H9 (cell line): ENCODE results near the gene TARBP1. TPM values are rescaled to one million over a fixed set of nuclear protein-coding genes. Genes with fewer than 3 reads are reported as not detected.
A peak's percentile ranks its signal among the peaks of the same experiment; 100 is the strongest.

Experiments
- DNase-seq: peaks from one replicate; pipeline ENCODE4 v3.0.0-alpha.2; 2017
- H2AFZ ChIP-seq: one replicate; pipeline ENCODE4 v1.6.1; 2013; ENCODE audit warnings: mild to moderate bottlenecking, low read length, control low read depth, moderate library complexity
- H2AK5ac ChIP-seq: 2 replicates; pipeline ENCODE4 v1.6.1; 2013; ENCODE audit warnings: low read length, control low read depth, mixed read lengths; ENCODE audit not compliant: insufficient read length
- H2BK120ac ChIP-seq: one replicate; pipeline ENCODE4 v1.6.1; 2013; ENCODE audit warnings: low read depth, mild to moderate bottlenecking, low read length, control low read depth, inconsistent platforms; ENCODE audit not compliant: poor library complexity, severe bottlenecking
- H2BK12ac ChIP-seq: 2 replicates; pipeline ENCODE4 v1.6.1; 2013; ENCODE audit warnings: low read length, control low read depth, mixed read lengths, low read depth; ENCODE audit not compliant: insufficient read length
- H2BK15ac ChIP-seq: 2 replicates; pipeline ENCODE4 v1.6.1; 2013; ENCODE audit warnings: low read depth, low read length, control low read depth
- H2BK20ac ChIP-seq: one replicate; pipeline ENCODE4 v1.6.1; 2013; ENCODE audit warnings: low read depth, mild to moderate bottlenecking, low read length, control low read depth, inconsistent platforms; ENCODE audit not compliant: poor library complexity, severe bottlenecking
- H2BK5ac ChIP-seq: 2 replicates; pipeline ENCODE4 v1.6.1; 2013; ENCODE audit warnings: low read length, control low read depth, mixed read lengths; ENCODE audit not compliant: insufficient read length
- H3K14ac ChIP-seq: 2 replicates; pipeline ENCODE4 v1.6.1; 2013; ENCODE audit warnings: low read length, control low read depth; ENCODE audit not compliant: insufficient read depth
- H3K18ac ChIP-seq: 2 replicates; pipeline ENCODE4 v1.6.1; 2013; ENCODE audit warnings: low read depth, mild to moderate bottlenecking, mixed read lengths, low read length, control low read depth; ENCODE audit not compliant: insufficient read length
- H3K23ac ChIP-seq: 2 replicates; pipeline ENCODE4 v1.6.1; 2013; ENCODE audit warnings: low read length, control low read depth, mixed read lengths, low read depth; ENCODE audit not compliant: insufficient read length
- H3K23me2 ChIP-seq: 2 replicates; pipeline ENCODE4 v1.6.1; 2013; ENCODE audit warnings: low read depth, mild to moderate bottlenecking, mixed read lengths, low read length, control low read depth; ENCODE audit not compliant: insufficient read length, poor library complexity, severe bottlenecking
- H3K27ac ChIP-seq: 2 replicates; pipeline ENCODE4 v1.5.1; 2013; ENCODE audit warnings: low read length, control low read depth, mixed read lengths, low read depth; ENCODE audit not compliant: insufficient read length
- H3K27me3 ChIP-seq: 2 replicates; pipeline ENCODE4 v1.6.1; 2013; ENCODE audit warnings: low read length, control low read depth, inconsistent platforms; ENCODE audit not compliant: insufficient read depth
- H3K4ac ChIP-seq: 2 replicates; pipeline ENCODE4 v1.6.1; 2013; ENCODE audit warnings: low read depth, mild to moderate bottlenecking, control low read depth, inconsistent platforms, low read length, moderate library complexity
- H3K4me1 ChIP-seq: 2 replicates; pipeline ENCODE4 v1.6.1; 2013; ENCODE audit warnings: low read length, control low read depth, inconsistent platforms; ENCODE audit not compliant: insufficient read depth
- H3K4me2 ChIP-seq: 2 replicates; pipeline ENCODE4 v1.6.1; 2013; ENCODE audit warnings: low read length, control low read depth, mixed read lengths; ENCODE audit not compliant: insufficient read length, insufficient read depth
- H3K56ac ChIP-seq: 2 replicates; pipeline ENCODE4 v1.6.1; 2013; ENCODE audit warnings: low read depth, mild to moderate bottlenecking, mixed read lengths, low read length, control low read depth; ENCODE audit not compliant: insufficient read length
- H3K79me1 ChIP-seq: 2 replicates; pipeline ENCODE4 v1.6.1; 2013; ENCODE audit warnings: low read depth, mild to moderate bottlenecking, moderate library complexity, low read length, control low read depth, inconsistent platforms; ENCODE audit not compliant: insufficient read depth, poor library complexity, severe bottlenecking
- H3K79me2 ChIP-seq: 2 replicates; pipeline ENCODE4 v1.6.1; 2013; ENCODE audit warnings: low read length, control low read depth, inconsistent platforms; ENCODE audit not compliant: insufficient read depth
- H3K9ac ChIP-seq: 2 replicates; pipeline ENCODE4 v1.6.1; 2013; ENCODE audit warnings: low read length, control low read depth, mixed read lengths; ENCODE audit not compliant: insufficient read length; ENCODE audit errors: extremely low read depth
- H3K9me3 ChIP-seq: one replicate; pipeline ENCODE4 v1.6.1; 2013; ENCODE audit warnings: low read depth, low read length, inconsistent platforms; ENCODE audit not compliant: control insufficient read depth
- H3T11ph ChIP-seq: one replicate; pipeline ENCODE4 v1.6.1; 2013; ENCODE audit warnings: mild to moderate bottlenecking, low read length, control low read depth, inconsistent platforms
- H4K20me1 ChIP-seq: one replicate; pipeline ENCODE4 v1.6.1; 2013; ENCODE audit not compliant: control insufficient read depth, insufficient read length, insufficient read depth
- H4K5ac ChIP-seq: 2 replicates; pipeline ENCODE4 v1.6.1; 2013; ENCODE audit warnings: low read depth, mild to moderate bottlenecking, mixed read lengths, low read length, control low read depth; ENCODE audit not compliant: insufficient read length
- H4K8ac ChIP-seq: replicated peaks from 2 replicates; pipeline ENCODE4 v1.6.1; 2013; ENCODE audit warnings: low read length, control low read depth, mixed read lengths, low read depth; ENCODE audit not compliant: insufficient read length
- H4K91ac ChIP-seq: 2 replicates; pipeline ENCODE4 v1.6.1; 2013; ENCODE audit warnings: low read depth, mild to moderate bottlenecking, moderate library complexity, mixed read lengths, low read length, control low read depth; ENCODE audit not compliant: insufficient read length
- H3K27ac Mint-ChIP-seq, 3 experiments: 2 replicates in 2 of 3; 3 replicates in 1 of 3; pipeline ENCODE4 v1.8.0; 2020 to 2021; ENCODE audit warnings: mixed read lengths in 3 of 3, mild to moderate bottlenecking in 1 of 3, moderate library complexity in 1 of 3
- H3K27me3 Mint-ChIP-seq: 2 replicates; pipeline ENCODE4 v1.8.0; 2021; ENCODE audit warnings: low read depth, mild to moderate bottlenecking, moderate library complexity, mixed read lengths
- H3K36me3 Mint-ChIP-seq, 3 experiments: 2 replicates in 2 of 3; 3 replicates in 1 of 3; pipeline ENCODE4 v1.8.0; 2020 to 2021; ENCODE audit warnings: low read depth in 3 of 3, mixed read lengths in 3 of 3; ENCODE audit not compliant: insufficient read depth in 1 of 3
- H3K4me1 Mint-ChIP-seq, 2 experiments: 2 replicates each; pipeline ENCODE4 v1.8.0; 2020; ENCODE audit warnings: mixed read lengths in 2 of 2
- H3K4me3 Mint-ChIP-seq, 2 experiments: 2 replicates in 1 of 2; 3 replicates in 1 of 2; pipeline ENCODE4 v1.8.0; 2020 to 2021; ENCODE audit warnings: mild to moderate bottlenecking in 2 of 2, mixed read lengths in 2 of 2, moderate library complexity in 1 of 2
- H3K9me3 Mint-ChIP-seq, 2 experiments: 2 replicates in 1 of 2; 3 replicates in 1 of 2; pipeline ENCODE4 v1.8.0; 2020; ENCODE audit warnings: mild to moderate bottlenecking in 2 of 2, mixed read lengths in 2 of 2, moderate library complexity in 1 of 2
- CTCF ChIP-seq: fragments of 200-600 bp; sonication (generic); conservative IDR thresholded peaks from 3 replicates; pipeline ENCODE4 v1.8.0; 2021; ENCODE audit warnings: antibody characterized with exemption, mild to moderate bottlenecking
- WGBS: extraction: QIAGEN DNeasy Blood & Tissue Kit; methylation state at CpG from one replicate; pipeline ENCODE4 v1.1.7; 2013; ENCODE audit warnings: missing lambda C conversion rate, low lambda C conversion rate, mixed read lengths; ENCODE audit not compliant: insufficient read length; ENCODE audit errors: extremely low coverage; 5-methylcytosine and 5-hydroxymethylcytosine counted together
- total RNA-seq: library from RNA; stranded (reverse); gene quantifications from 2 replicates; pipeline ENCODE4 v1.2.1, GENCODE V29; 2021

Gene TARBP1
- total RNA-seq, 1 experiment from 2014 or later: 20.2 TPM

- Histone ChIP-seq H3K9ac (no peak overlapping the region), H4K5ac (no peak overlapping the region), H3K14ac (no peak overlapping the region), H2BK12ac (no peak overlapping the region), H3K79me2 (no peaks in the 10 kb centered on the region), H3K9me3 (no peaks in the 10 kb centered on the region), H2BK15ac (no peak overlapping the region), H3K23me2 (peaks cover 5% of the 10 kb centered on the region), H3K23ac (no peak overlapping the region), H3K4me1 (peaks cover 10% of the 10 kb centered on the region; the same call in 1 of the 2 replicates), H3K18ac (no peak overlapping the region), H4K20me1 (peaks cover 2% of the 10 kb centered on the region), H3K56ac (no peak overlapping the region), H2BK120ac (no peak overlapping the region), H2BK20ac (no peak overlapping the region), H2AK5ac (no peak overlapping the region), H3K27ac (no peak overlapping the region), H4K91ac (no peak overlapping the region), H3K79me1 (peaks cover 3% of the 10 kb centered on the region), H2BK5ac (no peak overlapping the region), H4K8ac (no peak overlapping the region), H3K27me3 (no peaks in the 10 kb centered on the region), H3K4me2 (no peak overlapping the region), H2AFZ (no peak overlapping the region), H3K4ac (no peak overlapping the region), H3T11ph (no peak overlapping the region)
- Mint-ChIP-seq H3K36me3 (peaks cover 5 to 13% (median 12%) of the 10 kb centered on the region in 3 experiments), H3K9me3 (no peaks in the 10 kb centered on the region), H3K27ac (peak overlapping the region in 1 of 3 experiments; percentile 76; a peak in 1 of 7 replicates), H3K4me3 (no peak overlapping the region), H3K27me3 (no peaks in the 10 kb centered on the region), H3K4me1 (peaks cover 28 to 33% of the 10 kb centered on the region in 2 experiments)
- TF ChIP-seq CTCF: no peak
- no peak for DNase-seq
- WGBS: no CpG with 5 or more reads among the region's 3 CpGs
Measured at GRCh38 chr1:234473118-234473517, 5.9 kb downstream of the TARBP1 start.
